DOHH2 (cell line): ENCODE measurements around the gene RFLNA.

Source experiments
- H3F3A ChIP-seq: fragments of 200-600 bp; sonication (generic), shearing (Covaris generic); 2 replicates; pipeline ENCODE4 v1.6.0; 2016; ENCODE audit warnings: antibody characterized with exemption, mild to moderate bottlenecking; ENCODE audit not compliant: control insufficient read depth, insufficient read depth
- H3K27ac ChIP-seq: fragments of 200-600 bp; sonication (generic); 2 replicates; pipeline ENCODE4 v1.5.1; 2014; ENCODE audit warnings: low read depth, mild to moderate bottlenecking, low read length, moderate library complexity
- H3K27me3 ChIP-seq: fragments of 200-600 bp; sonication (generic); 2 replicates; pipeline ENCODE4 v1.6.1; 2014; ENCODE audit warnings: mild to moderate bottlenecking, low read length, mixed read lengths; ENCODE audit not compliant: control insufficient read depth
- H3K36me3 ChIP-seq: fragments of 200-600 bp; sonication (generic); 2 replicates; pipeline ENCODE4 v1.6.1; 2014; ENCODE audit warnings: mild to moderate bottlenecking, low read length, moderate library complexity, mixed read lengths; ENCODE audit not compliant: control insufficient read depth
- H3K4me1 ChIP-seq: fragments of 200-600 bp; sonication (generic); 2 replicates; pipeline ENCODE4 v1.6.1; 2014; ENCODE audit warnings: mild to moderate bottlenecking, low read length, mixed read lengths; ENCODE audit not compliant: control insufficient read depth
- H3K4me2 ChIP-seq: fragments of 200-600 bp; sonication (generic); 2 replicates; pipeline ENCODE4 v1.6.0; 2014; ENCODE audit warnings: mild to moderate bottlenecking, low read length, moderate library complexity
- H3K4me3 ChIP-seq: fragments of 200-600 bp; sonication (generic); 2 replicates; pipeline ENCODE4 v1.5.1; 2014; ENCODE audit warnings: mild to moderate bottlenecking, low read length, mixed read lengths
- H3K79me2 ChIP-seq: fragments of 200-600 bp; sonication (generic); 2 replicates; pipeline ENCODE4 v1.6.1; 2014; ENCODE audit warnings: mild to moderate bottlenecking, low read length, mixed read lengths; ENCODE audit not compliant: control insufficient read depth
- H3K9me2 ChIP-seq: fragments of 200-600 bp; sonication (generic); replicated peaks from 2 replicates; pipeline ENCODE4 v1.6.1; 2014; ENCODE audit warnings: mild to moderate bottlenecking, low read length, mixed read lengths; ENCODE audit not compliant: control insufficient read depth
- H3K9me3 ChIP-seq: fragments of 200-600 bp; sonication (generic); 2 replicates; pipeline ENCODE4 v1.6.1; 2014; ENCODE audit warnings: antibody characterized with exemption, low read length, mixed read lengths; ENCODE audit not compliant: control insufficient read depth, insufficient read depth
- H4K20me1 ChIP-seq: fragments of 200-600 bp; sonication (generic); 2 replicates; pipeline ENCODE4 v1.6.0; 2014; ENCODE audit warnings: low read depth, mild to moderate bottlenecking, antibody characterized with exemption, low read length, moderate library complexity; ENCODE audit not compliant: control insufficient read depth, insufficient read depth
- CTCF ChIP-seq: fragments of 200-600 bp; sonication (generic); IDR thresholded peaks from one replicate; pipeline ENCODE4 v1.5.1; 2014; ENCODE audit warnings: antibody characterized with exemption, mild to moderate bottlenecking, low read depth, low read length; ENCODE audit not compliant: poor library complexity, severe bottlenecking
- EZH2phosphoT487 ChIP-seq: fragments of 200-600 bp; sonication (generic); IDR thresholded peaks from 2 replicates; pipeline ENCODE4 v1.6.1; 2017; ENCODE audit warnings: borderline replicate concordance, mild to moderate bottlenecking, antibody characterized with exemption, low read length, moderate library complexity, mixed read lengths

Gene RFLNA

GRCh38 chr12:124308741-124309140 lies 13.8 kb downstream of the RFLNA start:
- Histone ChIP-seq H3F3A (no peaks in the 10 kb centered on the region), H3K4me3 (no peak overlapping the region), H4K20me1 (no peaks in the 10 kb centered on the region), H3K79me2 (no peaks in the 10 kb centered on the region), H3K4me2 (no peak overlapping the region), H3K4me1 (no peaks in the 10 kb centered on the region), H3K27me3 (no peaks in the 10 kb centered on the region), H3K9me2 (no peaks in the 10 kb centered on the region), H3K36me3 (no peaks in the 10 kb centered on the region), H3K27ac (no peak overlapping the region), H3K9me3 (no peaks in the 10 kb centered on the region)
- no peak for TF ChIP-seq EZH2phosphoT487

GRCh38 chr12:124309231-124309630 lies 14.3 kb downstream of the RFLNA start:
- Histone ChIP-seq H4K20me1 (no peaks in the 10 kb centered on the region), H3F3A (no peaks in the 10 kb centered on the region), H3K27me3 (no peaks in the 10 kb centered on the region), H3K4me1 (no peaks in the 10 kb centered on the region), H3K4me2 (no peak overlapping the region), H3K27ac (no peak overlapping the region), H3K9me3 (no peaks in the 10 kb centered on the region), H3K36me3 (no peaks in the 10 kb centered on the region), H3K9me2 (no peaks in the 10 kb centered on the region), H3K79me2 (no peaks in the 10 kb centered on the region), H3K4me3 (no peak overlapping the region)
- no peak for TF ChIP-seq EZH2phosphoT487
- TF ChIP-seq CTCF = no peak

GRCh38 chr12:124309744-124310143 lies 14.9 kb downstream of the RFLNA start:
- no peaks in the 10 kb centered on the region for H4K20me1 ChIP-seq
- no peaks in the 10 kb centered on the region for H3K36me3 ChIP-seq
- no peaks in the 10 kb centered on the region for H3F3A ChIP-seq
- H3K4me1 ChIP-seq = no peaks in the 10 kb centered on the region
- no peaks in the 10 kb centered on the region for H3K9me3 ChIP-seq
- no peak overlapping the region for H3K27ac ChIP-seq
- H3K4me2 ChIP-seq = no peak overlapping the region
- H3K9me2 ChIP-seq = no peaks in the 10 kb centered on the region
- no peaks in the 10 kb centered on the region for H3K27me3 ChIP-seq
- TF ChIP-seq EZH2phosphoT487 (no peak), CTCF (no peak)
- no peak overlapping the region for H3K4me3 ChIP-seq
- no peaks in the 10 kb centered on the region for H3K79me2 ChIP-seq

GRCh38 chr12:124310178-124310577 lies 15.3 kb downstream of the RFLNA start:
- Histone ChIP-seq H3K27ac (no peak overlapping the region), H3K4me3 (no peak overlapping the region), H3F3A (no peaks in the 10 kb centered on the region), H3K27me3 (no peaks in the 10 kb centered on the region), H3K79me2 (no peaks in the 10 kb centered on the region), H3K9me2 (no peaks in the 10 kb centered on the region), H3K4me1 (no peaks in the 10 kb centered on the region), H3K9me3 (no peaks in the 10 kb centered on the region), H3K4me2 (no peak overlapping the region), H4K20me1 (no peaks in the 10 kb centered on the region), H3K36me3 (no peaks in the 10 kb centered on the region)
- TF ChIP-seq EZH2phosphoT487 (no peak), CTCF (no peak)
